Left ventricle myocardium inferior (tissue), 1 donor: ENCODE data around the gene DEF6. TPM values are rescaled to one million over a fixed set of nuclear protein-coding genes. Genes with fewer than 3 reads are reported as not detected.

ENCODE experiments used
- DNase-seq: peaks from one replicate; pipeline ENCODE4 v3.0.0-alpha.2; 2020
- H3K27ac ChIP-seq: fragments of 200-600 bp; replicated peaks from 2 replicates; pipeline ENCODE4 v1.8.0; 2021
- H3K27me3 ChIP-seq: fragments of 200-600 bp; 2 replicates; pipeline ENCODE4 v1.8.0; 2021; ENCODE audit warnings: low read depth
- H3K36me3 ChIP-seq: fragments of 200-600 bp; 2 replicates; pipeline ENCODE4 v1.8.0; 2021
- H3K4me1 ChIP-seq: fragments of 200-600 bp; 2 replicates; pipeline ENCODE4 v1.8.0; 2021
- H3K4me3 ChIP-seq: fragments of 200-600 bp; 2 replicates; pipeline ENCODE4 v1.8.0; 2021; ENCODE audit warnings: mild to moderate bottlenecking, moderate library complexity
- H3K9me3 ChIP-seq: fragments of 200-600 bp; replicated peaks from 2 replicates; pipeline ENCODE4 v1.8.0; 2021
- CTCF ChIP-seq: fragments of 200-600 bp; IDR thresholded peaks from 2 replicates; pipeline ENCODE4 v1.8.0; 2021; ENCODE audit warnings: antibody characterized with exemption, mild to moderate bottlenecking, borderline replicate concordance
- intact Hi-C: fragments of 100-400 bp; cut with micrococcal nuclease; formaldehyde crosslinking; loops from one replicate; pipeline ENCODE4 v1.11.0; 2022
- total RNA-seq: library from RNA; stranded (reverse); fragmentation: NEBNext Ultra II Directional; extraction: Animal tissue kit (Norgen Biotek cat#: 25700); gene quantifications from one replicate; pipeline ENCODE4 v1.2.1, GENCODE V29; 2021
- donor health status: DM: no; HTN: yes; CAD: no; lungs with severe emphysema.

DEF6 gene
- total RNA-seq, 1 donor from 2014 or later, result 1.0 TPM

GRCh38 chr6:35296931-35297600, 552 bp upstream of the DEF6 start:
- intact Hi-C loops, result no loop called here
- H3K4me1 ChIP-seq, result peaks cover 29% of the 10 kb centered on the region
- DNase-seq, result no peak
- H3K27ac ChIP-seq, result peak overlapping the region; percentile 61
- no peaks in the 10 kb centered on the region for H3K27me3 ChIP-seq
- H3K4me3 ChIP-seq, result peak overlapping the region; percentile 63
- no peak for TF ChIP-seq CTCF
- H3K36me3 ChIP-seq, result peaks cover 27% of the 10 kb centered on the region
- no peaks in the 10 kb centered on the region for H3K9me3 ChIP-seq

GRCh38 chr6:35298625-35299140, 1.1 kb downstream of the DEF6 start:
- H3K36me3 ChIP-seq, result peaks cover 12% of the 10 kb centered on the region
- no peaks in the 10 kb centered on the region for H3K9me3 ChIP-seq
- DNase-seq, result no peak
- no peaks in the 10 kb centered on the region for H3K27me3 ChIP-seq
- no peak for TF ChIP-seq CTCF
- H3K4me3 ChIP-seq, result peak overlapping the region; percentile 63
- H3K4me1 ChIP-seq, result peaks cover 39% of the 10 kb centered on the region
- intact Hi-C loops, result no loop called here
- H3K27ac ChIP-seq, result no peak overlapping the region

GRCh38 chr6:35299674-35300073, 2.1 kb downstream of the DEF6 start:
- TF ChIP-seq CTCF, result no peak
- Histone ChIP-seq H3K4me1 (peaks cover 39% of the 10 kb centered on the region), H3K9me3 (no peaks in the 10 kb centered on the region), H3K36me3 (peaks cover 8% of the 10 kb centered on the region), H3K27me3 (no peaks in the 10 kb centered on the region), H3K4me3 (no peak overlapping the region), H3K27ac (no peak overlapping the region)
- intact Hi-C loops, result no loop called here
- peak; percentile 39 for DNase-seq

GRCh38 chr6:35300848-35301247, 3.2 kb downstream of the DEF6 start:
- TF ChIP-seq CTCF, result no peak
- intact Hi-C loops, result no loop called here
- no peaks in the 10 kb centered on the region for H3K9me3 ChIP-seq
- no peaks in the 10 kb centered on the region for H3K36me3 ChIP-seq
- no peak for DNase-seq
- H3K4me3 ChIP-seq, result no peak overlapping the region
- no peaks in the 10 kb centered on the region for H3K27me3 ChIP-seq
- H3K4me1 ChIP-seq, result peaks cover 36% of the 10 kb centered on the region
- no peak overlapping the region for H3K27ac ChIP-seq

- peak overlapping the region; percentile 44 for H3K27ac ChIP-seq
- DNase-seq, result peak; percentile 33
- TF ChIP-seq CTCF, result no peak
- H3K4me1 ChIP-seq, result peaks cover 17% of the 10 kb centered on the region
- intact Hi-C loops, result no loop called here
- no peaks in the 10 kb centered on the region for H3K36me3 ChIP-seq
- H3K4me3 ChIP-seq, result no peak overlapping the region
- no peaks in the 10 kb centered on the region for H3K27me3 ChIP-seq
- no peaks in the 10 kb centered on the region for H3K9me3 ChIP-seq
These were observed 5.1 kb downstream of the DEF6 start for GRCh38 chr6:35302604-35303241.
